ENCODE results near the gene ADAD2.

- TF ChIP-seq CTCF (IDR thresholded peaks at IDR 0.05) (no peak), POLR2A (IDR thresholded peaks at IDR 0.05) (no peak)
These were observed 8.1 kb downstream of the ADAD2 start for GRCh38 chr16:84199097-84199496.
